Neural cell (in vitro differentiated cells): ENCODE results near the gene CLDN2. TPM values are rescaled to one million over a fixed set of nuclear protein-coding genes. Genes with fewer than 3 reads are reported as not detected.

Source experiments
- polyA plus RNA-seq: library from polyadenylated mRNA; depleted of rRNA; stranded (reverse); fragments of >200 nt; gene quantifications from 2 replicates; pipeline ENCODE4 v1.2.3, GENCODE V29; 2014

CLDN2 gene
- polyA plus RNA-seq, 1 donor from 2014 or later, result not detected

Other genes with a start within 250 kb of the CLDN2 start
- 0.72 and 0.78 TPM in 2 replicates for gene RNF128, start 193.7 kb upstream of the CLDN2 start, polyA plus RNA-seq
- gene TBC1D8B, start 117.7 kb upstream of the CLDN2 start, polyA plus RNA-seq, result 0.14 and 2.1 TPM in 2 replicates
- gene RIPPLY1, start 17.1 kb upstream of the CLDN2 start, polyA plus RNA-seq, result 0.57 TPM in 1 of 2 replicates, not detected in the other
- gene MORC4, start 79.8 kb downstream of the CLDN2 start, polyA plus RNA-seq, result 7.5 and 10.9 TPM in 2 replicates
- gene RBM41, start 198.4 kb downstream of the CLDN2 start, polyA plus RNA-seq, result 11.0 and 11.5 TPM in 2 replicates